Liver (tissue), 9 donors: ENCODE results near the gene TRAPPC6A. TPM values are rescaled to one million over a fixed set of nuclear protein-coding genes. Genes with fewer than 3 reads are reported as not detected.

Experiments
- DNase-seq: peaks from one replicate; pipeline ENCODE4 v3.0.0-alpha.2; 2017; ENCODE audit warnings: low spot score
- H3K27ac ChIP-seq, 2 donors: one replicate each; pipeline ENCODE4 v1.7.0; 2013; ENCODE audit warnings: inconsistent platforms in 2 of 2, low read length in 2 of 2, control low read depth in 1 of 2, low read depth in 1 of 2, mild to moderate bottlenecking in 1 of 2
- H3K27me3 ChIP-seq, 4 donors: one replicate each; pipeline versions ENCODE4 v1.6.1 to v1.7.0; 2013; ENCODE audit warnings: low read length in 3 of 4, inconsistent platforms in 1 of 4, mild to moderate bottlenecking in 1 of 4, moderate library complexity in 1 of 4; ENCODE audit not compliant: control insufficient read depth in 4 of 4, insufficient read depth in 4 of 4
- H3K36me3 ChIP-seq, 4 donors: one replicate each; pipeline versions ENCODE4 v1.6.1 to v1.7.0; 2013; ENCODE audit warnings: low read length in 3 of 4, mild to moderate bottlenecking in 3 of 4, low read depth in 1 of 4, moderate library complexity in 1 of 4; ENCODE audit not compliant: control insufficient read depth in 4 of 4, insufficient read depth in 3 of 4
- H3K4me1 ChIP-seq, 4 donors: one replicate each; pipeline versions ENCODE4 v1.6.1 to v1.7.0; 2013; ENCODE audit warnings: low read length in 3 of 4, mild to moderate bottlenecking in 3 of 4, moderate library complexity in 1 of 4; ENCODE audit not compliant: control insufficient read depth in 4 of 4, insufficient read depth in 4 of 4
- H3K4me3 ChIP-seq, 3 donors: one replicate each; pipeline versions ENCODE4 v1.6.1 to v1.7.0; 2013; ENCODE audit warnings: low read length in 3 of 3, control low read depth in 1 of 3, low read depth in 1 of 3, mild to moderate bottlenecking in 1 of 3
- H3K9ac ChIP-seq, 2 donors: one replicate each; pipeline ENCODE4 v1.7.0; 2013; ENCODE audit warnings: low read length in 2 of 2, mild to moderate bottlenecking in 2 of 2, moderate library complexity in 2 of 2, control low read depth in 1 of 2, low read depth in 1 of 2
- H3K9me3 ChIP-seq, 4 donors: one replicate each; pipeline versions ENCODE4 v1.6.1 to v1.7.0; 2013; ENCODE audit warnings: low read length in 3 of 4; ENCODE audit not compliant: control insufficient read depth in 4 of 4
- EGR1 ChIP-seq, 2 donors: IDR thresholded peaks; 2 replicates each; pipeline ENCODE4 v1.6.1; 2016 to 2018; ENCODE audit warnings: antibody characterized with exemption in 2 of 2, low read depth in 2 of 2
- FOXA1 ChIP-seq: IDR thresholded peaks from 2 replicates; pipeline ENCODE4 v1.6.1; 2016; ENCODE audit warnings: antibody characterized with exemption
- FOXA2 ChIP-seq: IDR thresholded peaks from 2 replicates; pipeline ENCODE4 v1.6.1; 2016; ENCODE audit warnings: antibody characterized with exemption
- GABPA ChIP-seq, 2 donors: IDR thresholded peaks in 1 of 2; conservative IDR thresholded peaks in 1 of 2; 2 replicates each; pipeline ENCODE4 v1.6.1; 2016; ENCODE audit warnings: antibody characterized with exemption in 2 of 2, mild to moderate bottlenecking in 1 of 2, moderate library complexity in 1 of 2
- HNF4A ChIP-seq, 2 donors: conservative IDR thresholded peaks; 2 replicates each; pipeline ENCODE4 v1.6.1; 2016; ENCODE audit warnings: antibody characterized with exemption in 2 of 2, mild to moderate bottlenecking in 2 of 2
- HNF4G ChIP-seq: IDR thresholded peaks from 2 replicates; pipeline ENCODE4 v1.6.1; 2016; ENCODE audit warnings: antibody characterized with exemption
- NR2F2 ChIP-seq: IDR thresholded peaks from 2 replicates; pipeline ENCODE4 v1.6.1; 2016; ENCODE audit warnings: antibody characterized with exemption
- RAD21 ChIP-seq, 2 donors: IDR thresholded peaks; 2 replicates each; pipeline ENCODE4 v1.6.1; 2016; ENCODE audit warnings: antibody characterized with exemption in 2 of 2, mild to moderate bottlenecking in 2 of 2
- RXRA ChIP-seq, 2 donors: IDR thresholded peaks; 2 replicates each; pipeline ENCODE4 v1.6.1; 2017 to 2018; ENCODE audit warnings: antibody characterized with exemption in 2 of 2, mild to moderate bottlenecking in 1 of 2
- TAF1 ChIP-seq: conservative IDR thresholded peaks from 2 replicates; pipeline ENCODE4 v1.6.1; 2016; ENCODE audit warnings: antibody characterized with exemption, mild to moderate bottlenecking
- YY1 ChIP-seq: IDR thresholded peaks from 2 replicates; pipeline ENCODE4 v1.6.1; 2016; ENCODE audit warnings: antibody characterized with exemption, mild to moderate bottlenecking
- WGBS: extraction: QIAGEN DNeasy Blood & Tissue Kit; methylation state at CpG from one replicate; pipeline ENCODE4 v1.1.7; 2013; 5-methylcytosine and 5-hydroxymethylcytosine counted together
- polyA plus RNA-seq, 2 donors: library from polyadenylated mRNA; stranded (reverse) in 1 of 2; unstranded in 1 of 2; fragments of 200-250 nt in 1 of 2; fragments of >200 nt in 1 of 2; fragmentation: Nextera tagmentation in 1 of 2; extraction: Ambion mirVana in 1 of 2; gene quantifications; one replicate each; pipeline versions ENCODE4 v1.2.1 to v1.2.3, GENCODE V29; 2013 to 2015
- total RNA-seq, 2 donors: library from RNA; depleted of rRNA; stranded (reverse); fragments of >200 nt; gene quantifications; one replicate each; pipeline ENCODE4 v1.2.3, GENCODE V29; 2014
- TF ChIP-seq, protein P1 (sequence below): fragments of 150-350 bp; IDR thresholded peaks from 2 replicates; pipeline ENCODE4 v1.5.1; 2017; ENCODE audit warnings: improper control_type of control experiment, low read depth, low read length; ENCODE audit not compliant: missing input control
- TF ChIP-seq, protein P2 (sequence below): IDR thresholded peaks from 2 replicates; pipeline ENCODE4 v1.6.1; 2016; ENCODE audit warnings: antibody characterized with exemption
- TF ChIP-seq, protein P3 (sequence below): IDR thresholded peaks from 2 replicates; pipeline ENCODE4 v1.6.1; 2016; ENCODE audit warnings: antibody characterized with exemption
- TF ChIP-seq, protein P4 (sequence below): IDR thresholded peaks from 2 replicates; pipeline ENCODE4 v1.6.1; 2016; ENCODE audit warnings: antibody characterized with exemption, mild to moderate bottlenecking
- TF ChIP-seq, protein P5 (sequence below): IDR thresholded peaks from 2 replicates; pipeline ENCODE4 v1.6.1; 2016; ENCODE audit warnings: antibody characterized with exemption
- donor health status: healthy.
- donor health status: healthy.
- donor health status: healthy.
- donor health status: healthy.
- donor health status: healthy.

The TRAPPC6A gene
- total and polyA plus RNA-seq, 4 donors = 14.8 to 52.2 (median 28.6) TPM

DNA sequence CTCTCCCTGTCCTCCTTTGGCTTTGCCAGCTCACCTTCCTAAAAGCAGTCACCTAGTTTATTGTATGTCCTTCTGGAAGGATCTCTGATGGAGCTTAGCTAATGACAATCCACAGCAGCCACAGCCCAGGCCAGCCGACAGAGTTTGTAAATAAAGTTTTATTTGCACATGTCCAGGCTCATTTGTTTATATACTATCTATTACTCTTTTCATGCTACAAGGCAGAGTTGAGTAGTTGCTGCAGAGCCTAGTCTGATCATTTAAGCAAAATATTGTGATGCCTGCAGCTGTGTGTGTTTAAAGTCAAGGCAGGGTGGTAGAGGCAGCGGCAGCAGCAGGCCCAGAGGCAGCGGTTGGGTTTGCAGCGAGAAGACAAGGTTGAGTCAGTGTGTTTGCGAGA is 49.9 kb downstream of the TRAPPC6A start:
- Histone ChIP-seq H3K27me3 (no peaks in the 10 kb centered on the region), H3K4me3 (no peak overlapping the region), H3K9me3 (no peaks in the 10 kb centered on the region), H3K4me1 (peaks cover 0 to 3% (median 0%) of the 10 kb centered on the region in 4 donors), H3K27ac (no peak overlapping the region), H3K9ac (no peak overlapping the region), H3K36me3 (no peaks in the 10 kb centered on the region)
- WGBS = 89% methylated on average over 5 of the region's 5 CpGs
- TF ChIP-seq HNF4A (conservative IDR thresholded peaks at IDR 0.05) (no peak), YY1 (no peak), NR2F2 (no peak), RXRA (IDR thresholded peaks at IDR 0.05) (no peak), FOXA1 (no peak), GABPA (IDR thresholded peaks at IDR 0.05 in 1 of 2, conservative IDR thresholded peaks at IDR 0.05 in 1 of 2) (no peak), FOXA2 (no peak), HNF4G (no peak)
- TF ChIP-seq, protein P1, sequence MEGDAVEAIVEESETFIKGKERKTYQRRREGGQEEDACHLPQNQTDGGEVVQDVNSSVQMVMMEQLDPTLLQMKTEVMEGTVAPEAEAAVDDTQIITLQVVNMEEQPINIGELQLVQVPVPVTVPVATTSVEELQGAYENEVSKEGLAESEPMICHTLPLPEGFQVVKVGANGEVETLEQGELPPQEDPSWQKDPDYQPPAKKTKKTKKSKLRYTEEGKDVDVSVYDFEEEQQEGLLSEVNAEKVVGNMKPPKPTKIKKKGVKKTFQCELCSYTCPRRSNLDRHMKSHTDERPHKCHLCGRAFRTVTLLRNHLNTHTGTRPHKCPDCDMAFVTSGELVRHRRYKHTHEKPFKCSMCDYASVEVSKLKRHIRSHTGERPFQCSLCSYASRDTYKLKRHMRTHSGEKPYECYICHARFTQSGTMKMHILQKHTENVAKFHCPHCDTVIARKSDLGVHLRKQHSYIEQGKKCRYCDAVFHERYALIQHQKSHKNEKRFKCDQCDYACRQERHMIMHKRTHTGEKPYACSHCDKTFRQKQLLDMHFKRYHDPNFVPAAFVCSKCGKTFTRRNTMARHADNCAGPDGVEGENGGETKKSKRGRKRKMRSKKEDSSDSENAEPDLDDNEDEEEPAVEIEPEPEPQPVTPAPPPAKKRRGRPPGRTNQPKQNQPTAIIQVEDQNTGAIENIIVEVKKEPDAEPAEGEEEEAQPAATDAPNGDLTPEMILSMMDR = no peak
- TF ChIP-seq, protein P2, sequence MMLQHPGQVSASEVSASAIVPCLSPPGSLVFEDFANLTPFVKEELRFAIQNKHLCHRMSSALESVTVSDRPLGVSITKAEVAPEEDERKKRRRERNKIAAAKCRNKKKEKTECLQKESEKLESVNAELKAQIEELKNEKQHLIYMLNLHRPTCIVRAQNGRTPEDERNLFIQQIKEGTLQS = no peak
- TF ChIP-seq, protein P3, sequence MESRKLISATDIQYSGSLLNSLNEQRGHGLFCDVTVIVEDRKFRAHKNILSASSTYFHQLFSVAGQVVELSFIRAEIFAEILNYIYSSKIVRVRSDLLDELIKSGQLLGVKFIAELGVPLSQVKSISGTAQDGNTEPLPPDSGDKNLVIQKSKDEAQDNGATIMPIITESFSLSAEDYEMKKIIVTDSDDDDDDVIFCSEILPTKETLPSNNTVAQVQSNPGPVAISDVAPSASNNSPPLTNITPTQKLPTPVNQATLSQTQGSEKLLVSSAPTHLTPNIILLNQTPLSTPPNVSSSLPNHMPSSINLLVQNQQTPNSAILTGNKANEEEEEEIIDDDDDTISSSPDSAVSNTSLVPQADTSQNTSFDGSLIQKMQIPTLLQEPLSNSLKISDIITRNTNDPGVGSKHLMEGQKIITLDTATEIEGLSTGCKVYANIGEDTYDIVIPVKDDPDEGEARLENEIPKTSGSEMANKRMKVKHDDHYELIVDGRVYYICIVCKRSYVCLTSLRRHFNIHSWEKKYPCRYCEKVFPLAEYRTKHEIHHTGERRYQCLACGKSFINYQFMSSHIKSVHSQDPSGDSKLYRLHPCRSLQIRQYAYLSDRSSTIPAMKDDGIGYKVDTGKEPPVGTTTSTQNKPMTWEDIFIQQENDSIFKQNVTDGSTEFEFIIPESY = no peak
- TF ChIP-seq, protein P4, sequence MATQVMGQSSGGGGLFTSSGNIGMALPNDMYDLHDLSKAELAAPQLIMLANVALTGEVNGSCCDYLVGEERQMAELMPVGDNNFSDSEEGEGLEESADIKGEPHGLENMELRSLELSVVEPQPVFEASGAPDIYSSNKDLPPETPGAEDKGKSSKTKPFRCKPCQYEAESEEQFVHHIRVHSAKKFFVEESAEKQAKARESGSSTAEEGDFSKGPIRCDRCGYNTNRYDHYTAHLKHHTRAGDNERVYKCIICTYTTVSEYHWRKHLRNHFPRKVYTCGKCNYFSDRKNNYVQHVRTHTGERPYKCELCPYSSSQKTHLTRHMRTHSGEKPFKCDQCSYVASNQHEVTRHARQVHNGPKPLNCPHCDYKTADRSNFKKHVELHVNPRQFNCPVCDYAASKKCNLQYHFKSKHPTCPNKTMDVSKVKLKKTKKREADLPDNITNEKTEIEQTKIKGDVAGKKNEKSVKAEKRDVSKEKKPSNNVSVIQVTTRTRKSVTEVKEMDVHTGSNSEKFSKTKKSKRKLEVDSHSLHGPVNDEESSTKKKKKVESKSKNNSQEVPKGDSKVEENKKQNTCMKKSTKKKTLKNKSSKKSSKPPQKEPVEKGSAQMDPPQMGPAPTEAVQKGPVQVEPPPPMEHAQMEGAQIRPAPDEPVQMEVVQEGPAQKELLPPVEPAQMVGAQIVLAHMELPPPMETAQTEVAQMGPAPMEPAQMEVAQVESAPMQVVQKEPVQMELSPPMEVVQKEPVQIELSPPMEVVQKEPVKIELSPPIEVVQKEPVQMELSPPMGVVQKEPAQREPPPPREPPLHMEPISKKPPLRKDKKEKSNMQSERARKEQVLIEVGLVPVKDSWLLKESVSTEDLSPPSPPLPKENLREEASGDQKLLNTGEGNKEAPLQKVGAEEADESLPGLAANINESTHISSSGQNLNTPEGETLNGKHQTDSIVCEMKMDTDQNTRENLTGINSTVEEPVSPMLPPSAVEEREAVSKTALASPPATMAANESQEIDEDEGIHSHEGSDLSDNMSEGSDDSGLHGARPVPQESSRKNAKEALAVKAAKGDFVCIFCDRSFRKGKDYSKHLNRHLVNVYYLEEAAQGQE = no peak
- TF ChIP-seq, protein P5, sequence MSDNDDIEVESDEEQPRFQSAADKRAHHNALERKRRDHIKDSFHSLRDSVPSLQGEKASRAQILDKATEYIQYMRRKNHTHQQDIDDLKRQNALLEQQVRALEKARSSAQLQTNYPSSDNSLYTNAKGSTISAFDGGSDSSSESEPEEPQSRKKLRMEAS = no peak
- no peak for DNase-seq

DNA sequence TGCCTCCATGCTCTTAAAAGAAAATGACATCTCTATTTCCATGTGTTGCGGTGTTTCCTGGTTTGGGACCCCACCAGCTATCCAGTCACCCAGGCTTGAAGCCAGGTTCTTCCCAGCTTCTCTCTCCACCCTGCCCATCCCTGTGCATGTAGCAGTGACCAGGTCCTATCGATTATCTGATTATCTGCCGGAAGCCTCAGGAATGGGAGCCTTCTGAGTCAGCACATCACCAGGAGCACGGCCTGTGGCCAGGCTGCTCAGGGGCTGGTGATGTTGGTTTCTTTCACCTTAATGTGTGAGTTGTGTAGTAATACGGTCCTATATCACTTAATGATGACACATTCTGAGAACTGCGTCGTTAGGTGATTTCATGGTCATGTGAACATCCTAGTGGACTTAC is 51.4 kb downstream of the TRAPPC6A start:
- H3K27me3 ChIP-seq = no peaks in the 10 kb centered on the region
- no peaks in the 10 kb centered on the region for H3K36me3 ChIP-seq
- no peak for TF ChIP-seq EGR1 (IDR thresholded peaks at IDR 0.05; ENCODE audit: low read depth in 2 of 2)
- no peak for TF ChIP-seq FOXA2
- TF ChIP-seq, protein P1 = no peak
- no peak for TF ChIP-seq RXRA (IDR thresholded peaks at IDR 0.05)
- TF ChIP-seq, protein P2 = no peak
- TF ChIP-seq, protein P5 = no peak
- TF ChIP-seq, protein P3 = no peak
- TF ChIP-seq FOXA1 = no peak
- TF ChIP-seq HNF4A (conservative IDR thresholded peaks at IDR 0.05) = no peak
- TF ChIP-seq TAF1 = no peak
- no peak for TF ChIP-seq RAD21 (IDR thresholded peaks at IDR 0.05)
- TF ChIP-seq HNF4G = no peak
- no peak overlapping the region for H3K27ac ChIP-seq
- H3K4me3 ChIP-seq = no peak overlapping the region
- DNase-seq = no peak
- no peaks in the 10 kb centered on the region for H3K9me3 ChIP-seq
- no peak overlapping the region for H3K9ac ChIP-seq
- peaks cover 0 to 3% (median 0%) of the 10 kb centered on the region in 4 donors for H3K4me1 ChIP-seq
- WGBS = 85% methylated on average over 7 of the region's 7 CpGs
